ENCODE data around the gene PAMR1.
"Not testable (repeated sequence)": the region's sequence is repeated elsewhere in the genome, so short reads cannot be mapped to it uniquely, and the experiment has no call there.

PAMR1 gene

DNA sequence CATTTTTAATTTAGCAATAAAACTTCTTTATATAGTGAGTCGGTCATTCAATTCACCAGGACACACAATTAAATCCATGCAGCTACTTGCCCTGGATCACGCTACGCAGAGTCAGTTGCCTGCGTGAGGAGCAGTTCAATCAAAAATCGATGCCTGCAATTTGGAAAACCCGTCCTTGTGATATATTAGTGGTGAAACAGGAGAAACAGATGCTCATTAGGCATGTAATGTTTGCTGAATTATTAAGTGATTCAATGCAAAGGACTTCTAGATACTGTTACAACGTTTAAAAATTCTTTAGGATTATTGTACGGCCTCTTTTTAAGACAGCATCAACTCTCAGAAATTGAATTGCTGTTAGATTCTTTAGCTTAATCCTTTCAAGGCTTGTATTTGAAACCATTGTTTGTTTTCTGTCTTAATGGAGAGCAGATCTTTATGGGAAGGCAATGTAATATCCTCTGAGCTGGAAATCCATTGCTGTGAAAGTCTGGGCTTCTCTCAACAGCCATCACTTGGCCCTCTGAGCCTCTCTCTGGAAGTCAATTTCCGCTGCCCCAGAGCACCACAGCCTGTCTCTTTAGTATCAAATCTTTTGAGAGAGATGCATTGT lies 20.1 kb upstream of the PAMR1 start:
- no peak for DNase-seq (ENCODE audit: low read depth)

DNA sequence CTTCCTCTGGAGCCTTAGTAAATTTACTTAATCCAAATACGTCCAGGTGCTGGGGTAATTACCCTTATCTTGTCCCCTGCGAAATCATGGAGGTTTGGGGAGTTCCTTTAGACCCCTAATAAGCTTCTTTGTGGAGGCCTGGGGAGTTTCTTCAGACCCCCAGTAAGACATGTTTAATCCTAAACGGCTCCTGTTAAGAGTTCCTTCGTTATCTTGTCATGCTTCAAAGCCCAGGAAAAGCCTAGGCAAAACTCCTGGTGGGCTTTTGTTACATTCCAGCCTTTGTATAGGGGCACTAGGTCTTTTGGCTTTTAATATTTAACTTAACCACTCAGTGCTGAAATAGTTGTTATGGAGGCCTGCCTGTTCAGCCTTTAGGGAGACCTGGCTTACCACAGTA lies 18.1 kb upstream of the PAMR1 start:
- DNase-seq (ENCODE audit: low read depth) = no peak

DNA sequence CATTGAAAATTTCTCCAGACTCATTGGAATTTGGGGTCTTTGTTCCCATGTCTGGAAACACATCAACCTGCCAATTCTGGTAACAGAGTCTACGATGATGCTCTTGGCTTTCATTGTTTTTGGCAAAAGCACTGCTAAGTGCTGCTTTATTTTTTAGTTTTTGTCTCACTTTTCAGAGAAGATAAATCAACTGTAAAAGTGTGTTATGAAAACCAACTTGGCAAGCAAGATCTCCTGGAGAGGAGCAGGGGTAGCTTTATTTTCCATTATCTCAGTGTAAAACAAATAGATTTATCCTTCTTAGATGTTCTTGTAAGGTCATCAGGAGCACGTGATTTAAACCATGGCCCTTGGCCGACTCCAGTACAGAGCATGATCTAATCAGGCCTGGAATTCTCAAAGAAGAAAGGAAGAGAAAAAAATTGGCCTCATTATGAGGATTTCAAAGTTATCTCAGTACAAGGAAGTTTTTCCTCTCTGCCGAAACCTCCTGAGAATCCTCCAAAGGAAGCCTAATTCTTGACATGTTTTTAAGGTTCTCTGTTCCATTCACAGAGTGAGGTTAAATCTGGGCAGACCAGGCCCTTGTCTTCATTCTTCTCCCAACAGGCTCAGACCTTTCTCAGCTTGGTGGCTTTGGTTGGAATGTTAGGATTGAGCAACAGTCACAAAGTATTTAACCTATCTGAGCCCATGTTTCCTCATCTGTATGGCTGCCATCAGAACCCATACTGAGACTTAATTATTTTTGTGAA lies 16.4 kb upstream of the PAMR1 start:
- DNase-seq (ENCODE audit: low read depth) = no peak

DNA sequence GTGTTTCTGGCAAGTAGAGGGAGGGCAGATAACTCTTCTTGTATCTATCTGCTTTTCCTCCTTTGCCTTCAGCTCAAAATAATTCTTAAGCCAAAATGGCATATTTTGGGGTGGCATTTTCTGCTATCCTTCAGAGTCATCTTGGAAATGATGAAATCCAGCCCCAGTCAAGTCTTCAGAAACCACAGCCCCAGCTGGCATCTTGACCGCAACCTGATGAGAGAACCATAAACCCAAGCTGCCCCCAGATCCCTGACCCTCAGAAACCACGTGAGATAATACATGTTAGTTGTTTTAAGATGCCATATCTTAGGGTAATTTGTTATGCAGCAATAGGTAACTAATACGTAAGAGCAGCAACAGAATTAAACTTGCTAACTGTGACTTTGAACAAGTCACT lies 15.1 kb upstream of the PAMR1 start:
- DNase-seq (ENCODE audit: low read depth) = no peak

DNA sequence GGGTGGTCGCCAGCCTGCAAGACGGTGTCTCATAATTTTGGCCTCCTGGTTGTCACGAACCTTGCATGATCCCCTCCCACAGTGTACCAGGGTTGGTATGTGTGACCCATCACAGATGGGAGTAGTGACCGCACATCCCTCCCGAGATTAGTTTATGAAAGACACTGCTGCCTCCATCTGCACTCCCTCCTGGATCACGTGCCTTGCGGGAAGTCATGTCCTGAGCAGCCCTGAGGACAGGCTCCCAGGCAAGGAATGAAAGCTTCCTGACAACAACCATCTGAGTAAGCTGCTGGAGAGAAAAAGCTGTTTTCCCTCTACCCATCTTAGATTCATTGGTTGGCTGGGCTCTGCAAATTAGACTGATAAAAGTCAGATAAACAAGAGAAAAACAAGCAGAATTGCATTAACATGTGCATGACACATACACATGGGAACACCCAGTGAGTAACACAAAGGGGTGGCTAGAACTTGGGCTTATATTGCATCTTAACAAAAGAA lies 14.4 kb upstream of the PAMR1 start:
- DNase-seq (ENCODE audit: low read depth) = no peak

DNA sequence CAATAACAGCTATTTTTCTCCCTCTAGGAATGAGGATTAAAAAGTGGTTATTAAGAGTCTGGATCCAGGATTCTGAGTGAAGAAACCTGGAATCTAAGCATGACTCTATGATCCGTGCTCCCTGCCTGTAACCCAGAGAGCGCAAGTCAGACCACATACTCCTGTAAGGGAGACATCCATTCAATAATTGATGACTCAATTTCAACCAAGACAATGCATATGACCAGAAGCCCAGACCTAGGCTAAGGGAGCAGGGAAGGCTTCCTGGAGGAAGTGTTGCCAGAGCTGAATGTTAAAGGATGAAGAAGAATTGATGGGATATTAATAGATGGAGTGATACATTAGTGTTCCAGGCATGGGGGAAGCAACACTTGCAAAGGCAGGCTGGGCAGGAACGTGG lies 13.8 kb upstream of the PAMR1 start:
- DNase-seq (ENCODE audit: low read depth) = no peak

DNA sequence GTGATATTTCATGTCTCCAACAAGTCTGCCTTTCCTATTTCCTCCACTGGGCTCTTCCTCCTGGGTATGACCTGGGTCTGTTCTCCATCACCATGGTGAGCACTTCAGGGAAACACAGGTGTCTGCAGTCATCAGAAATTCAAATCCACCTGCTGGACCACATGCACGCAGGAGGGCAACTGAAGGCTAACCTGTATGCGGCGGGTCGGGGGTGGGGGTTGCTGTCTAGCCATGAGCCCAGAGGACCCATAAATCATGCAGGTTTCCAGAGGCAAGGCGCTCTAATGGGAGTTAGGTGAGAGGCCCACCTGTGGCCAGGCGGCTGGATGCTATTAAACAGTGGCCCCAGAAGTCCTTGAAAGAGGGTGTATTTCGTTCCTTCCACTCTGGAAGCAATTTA lies 11.1 kb upstream of the PAMR1 start:
- DNase-seq (ENCODE audit: low read depth) = no peak

DNA sequence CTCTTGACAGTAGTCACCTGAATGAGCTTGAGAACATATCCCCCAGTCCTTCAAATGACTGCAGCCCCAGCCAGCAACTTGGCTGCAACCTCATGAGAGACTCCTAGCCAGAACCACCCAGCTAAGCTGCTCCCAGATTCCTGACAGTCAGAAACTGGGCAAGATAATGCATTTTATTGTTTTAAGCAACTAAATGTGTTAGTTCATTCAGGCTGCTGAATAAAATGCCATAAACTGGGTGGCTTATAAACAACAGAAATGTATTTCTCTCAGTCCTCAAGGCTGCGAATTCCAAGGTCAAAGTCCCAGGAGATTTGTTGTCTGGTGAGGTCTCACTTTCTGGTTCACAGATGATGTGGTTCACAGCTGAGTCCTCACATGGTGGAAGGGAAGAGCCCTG lies 5.8 kb upstream of the PAMR1 start:
- DNase-seq (ENCODE audit: low read depth) = no peak

DNA sequence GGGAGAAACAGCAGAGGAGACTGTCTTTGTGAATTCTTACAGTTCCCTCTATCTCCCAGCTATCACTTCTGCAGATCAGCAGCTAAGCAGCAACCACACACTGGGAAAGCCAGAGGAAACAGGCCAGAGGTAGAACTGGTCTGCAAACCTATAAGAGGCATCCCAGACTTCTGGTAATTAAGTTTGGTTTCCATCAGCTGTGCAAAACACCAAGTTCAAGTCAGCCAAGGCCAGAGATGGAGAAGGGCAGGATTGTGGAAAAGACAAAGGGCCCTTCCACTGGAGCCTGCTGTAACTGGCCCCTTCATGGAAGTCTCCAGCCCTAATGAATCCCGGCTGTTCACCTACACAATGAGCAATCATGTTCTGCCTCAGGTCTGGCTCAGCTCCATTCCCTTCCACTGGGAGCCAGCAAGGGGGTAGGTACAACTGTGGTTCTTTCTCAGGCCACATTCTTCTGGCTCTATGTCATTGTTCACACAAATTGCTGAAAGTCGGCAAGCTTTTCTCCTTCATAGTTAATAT lies 4.6 kb upstream of the PAMR1 start:
- no peak for DNase-seq (ENCODE audit: low read depth)

DNA sequence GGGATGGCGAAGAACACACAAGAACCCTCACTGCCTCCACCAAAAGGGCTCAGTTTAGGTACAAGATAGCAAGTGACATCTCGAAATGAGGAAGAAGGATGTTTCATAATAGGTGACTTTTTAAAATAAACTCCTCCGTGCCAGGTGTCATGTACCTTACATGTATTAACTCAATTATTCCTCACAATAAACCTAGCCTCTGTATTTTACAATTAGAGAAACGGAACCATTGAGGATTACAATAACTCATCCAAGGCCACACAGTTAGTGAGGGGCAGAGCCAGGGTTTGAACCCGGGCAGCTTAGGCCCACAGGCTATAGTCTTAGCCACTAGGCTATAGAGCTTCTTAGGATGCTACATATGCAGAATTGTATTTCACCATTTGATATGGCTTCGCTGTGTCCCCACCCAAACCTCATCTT lies 965 bp upstream of the PAMR1 start:
- DNase-seq (ENCODE audit: low read depth) = no peak

DNA sequence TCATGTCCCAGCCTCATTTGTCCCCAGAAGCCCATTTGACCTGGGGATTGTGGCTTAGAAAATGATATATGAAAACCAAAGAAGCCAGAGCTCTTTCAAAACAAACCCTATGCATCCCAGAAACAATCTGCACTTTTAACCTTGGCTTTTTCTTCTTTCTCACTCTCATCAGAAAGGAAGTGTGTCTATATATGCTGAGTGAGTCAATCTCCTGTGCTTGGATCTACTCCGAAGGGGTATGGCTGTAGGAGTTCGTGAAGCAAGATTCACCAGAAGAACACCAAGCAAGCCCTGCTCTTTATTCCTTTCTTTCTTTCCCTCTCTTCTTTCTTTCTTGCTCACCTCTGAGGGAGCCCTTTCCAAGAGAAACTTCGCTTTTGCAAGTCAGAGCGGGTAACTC lies 636 bp downstream of the PAMR1 start:
- DNase-seq (ENCODE audit: low read depth) = no peak

DNA sequence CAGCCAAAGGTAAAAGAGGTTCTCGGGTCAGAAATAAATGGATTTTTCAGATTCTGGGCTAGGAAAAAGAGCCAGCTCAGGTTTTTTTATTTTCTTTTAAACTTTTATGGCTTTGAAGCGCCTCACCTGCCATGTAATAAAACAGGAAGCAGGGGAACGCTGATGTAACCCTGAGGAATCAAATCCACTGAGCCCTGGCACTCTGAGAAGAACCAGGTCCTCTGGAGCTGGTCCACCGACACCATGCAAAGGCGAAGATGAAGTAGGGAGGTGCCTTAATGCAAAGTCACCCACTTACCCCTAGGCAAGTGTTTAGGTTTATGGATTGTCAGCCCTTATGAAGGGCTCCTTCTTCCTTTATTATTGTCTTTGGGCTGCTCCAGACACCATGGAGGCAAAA lies 1.6 kb downstream of the PAMR1 start:
- DNase-seq (ENCODE audit: low read depth) = no peak

DNA sequence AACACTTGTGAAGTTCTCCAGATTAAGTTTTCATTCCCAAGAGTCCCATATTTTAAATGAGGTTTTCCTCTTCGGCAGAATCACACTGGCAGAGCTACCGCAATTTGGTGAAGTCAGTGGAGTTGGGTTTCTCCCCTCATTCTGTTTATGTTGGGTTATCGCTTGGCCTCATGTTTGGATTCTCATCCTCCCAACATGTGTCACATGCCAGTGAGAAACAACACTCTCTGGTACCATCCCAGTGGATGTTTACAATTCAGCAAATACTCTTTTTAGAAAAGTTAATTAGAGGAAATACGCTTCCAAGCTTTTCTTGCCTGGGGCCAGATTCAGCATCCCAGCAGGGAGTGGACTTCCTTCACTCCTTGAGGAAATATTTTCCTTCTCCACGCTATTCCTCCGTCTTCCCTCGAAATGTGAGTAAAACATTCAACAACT lies 2.1 kb downstream of the PAMR1 start:
- DNase-seq (ENCODE audit: low read depth) = no peak

DNA sequence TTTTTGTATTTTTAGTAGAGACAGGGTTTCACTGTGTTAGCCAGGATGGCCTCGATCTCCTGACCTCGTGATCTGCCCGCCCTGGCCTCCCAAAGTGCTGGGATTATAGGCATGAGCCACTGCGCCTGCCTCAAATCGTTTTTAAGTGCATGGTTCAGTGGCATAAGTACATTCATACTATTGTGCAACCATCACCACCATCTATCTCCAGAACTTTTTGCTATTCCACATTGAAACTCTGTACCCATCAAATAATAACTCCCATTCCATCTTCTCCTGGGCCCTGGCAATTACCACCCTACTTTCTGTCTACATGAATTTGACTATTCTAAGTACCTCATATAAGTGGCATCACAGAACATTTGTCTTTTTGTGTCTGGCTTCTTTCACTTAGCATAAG lies 3.3 kb downstream of the PAMR1 start:
- not testable (repeated sequence) for DNase-seq (ENCODE audit: low read depth)

DNA sequence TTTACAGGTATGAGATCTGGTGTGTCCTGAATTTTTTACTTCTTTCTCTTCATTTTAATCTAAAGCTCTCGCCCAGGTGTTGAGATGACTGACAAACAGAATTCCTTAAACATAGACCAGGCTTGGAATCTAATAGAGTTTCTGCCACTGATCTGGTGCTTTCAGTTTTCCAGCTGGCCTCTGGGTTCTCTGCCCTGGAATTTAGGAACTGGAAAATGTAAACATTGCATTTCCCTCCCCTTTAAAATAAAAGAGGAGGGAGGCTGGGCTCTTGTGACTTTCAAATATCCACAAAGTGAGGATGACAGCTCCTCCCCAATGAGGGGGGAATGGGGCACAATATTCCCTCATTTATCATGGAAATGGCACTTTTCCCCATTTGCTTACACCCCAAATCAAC lies 5.0 kb downstream of the PAMR1 start:
- DNase-seq (ENCODE audit: low read depth) = no peak

DNA sequence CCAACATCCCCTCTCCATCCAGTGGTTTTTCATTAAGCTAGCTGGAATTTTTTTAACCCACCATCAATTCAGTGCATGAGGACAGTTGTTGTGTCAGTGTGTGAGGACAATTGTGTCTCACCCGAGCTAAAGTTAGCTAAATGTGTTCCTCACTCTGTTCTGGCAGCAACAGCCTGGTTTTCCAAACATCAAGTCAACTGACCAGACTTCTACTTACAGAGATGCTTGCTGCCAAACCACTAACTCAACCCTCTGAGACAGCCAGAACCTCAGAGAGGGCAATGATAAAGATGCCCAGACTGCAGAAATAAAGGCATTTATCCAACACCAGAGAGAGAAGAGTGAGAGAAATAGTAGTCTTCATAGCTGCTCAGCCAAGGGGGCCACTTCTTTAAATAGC lies 6.7 kb downstream of the PAMR1 start:
- DNase-seq (ENCODE audit: low read depth) = no peak

DNA sequence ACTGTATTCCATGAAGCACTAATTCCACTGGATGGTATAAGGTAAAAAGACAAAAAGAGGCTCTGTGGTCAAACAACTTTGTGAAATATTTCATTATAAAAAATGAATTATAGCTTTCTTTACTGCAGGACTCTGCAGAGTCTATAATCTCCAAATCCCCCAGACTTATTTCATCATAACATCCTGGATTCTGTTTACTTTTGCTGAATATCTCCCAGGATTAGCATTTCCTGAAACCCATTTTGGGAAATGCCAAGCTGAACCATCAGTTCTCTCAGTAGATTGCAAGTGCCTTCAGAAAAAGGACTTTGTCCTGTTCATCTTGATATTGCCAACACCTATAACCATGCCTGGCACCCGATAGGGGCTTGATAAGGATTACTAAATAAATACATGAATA lies 7.9 kb downstream of the PAMR1 start:
- DNase-seq (ENCODE audit: low read depth) = no peak

DNA sequence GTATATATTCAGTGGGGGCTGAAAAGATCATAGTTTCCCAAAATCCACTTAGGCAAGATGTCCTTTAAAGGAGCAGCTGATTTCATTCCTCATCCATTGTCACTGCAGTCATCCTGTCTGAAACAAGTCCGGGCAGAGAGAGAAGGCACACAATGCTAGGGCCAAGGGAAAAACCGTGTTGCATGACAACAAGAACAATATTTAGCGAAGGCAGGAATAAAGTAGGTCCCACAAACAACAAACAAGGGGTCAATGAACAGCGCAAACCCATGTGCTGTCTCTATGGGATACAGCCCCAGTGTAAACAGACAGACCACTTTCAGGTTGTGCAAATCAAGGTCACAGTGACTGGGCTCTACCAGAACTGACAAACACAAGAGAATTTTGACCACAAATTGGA lies 9.0 kb downstream of the PAMR1 start:
- no peak for DNase-seq (ENCODE audit: low read depth)

DNA sequence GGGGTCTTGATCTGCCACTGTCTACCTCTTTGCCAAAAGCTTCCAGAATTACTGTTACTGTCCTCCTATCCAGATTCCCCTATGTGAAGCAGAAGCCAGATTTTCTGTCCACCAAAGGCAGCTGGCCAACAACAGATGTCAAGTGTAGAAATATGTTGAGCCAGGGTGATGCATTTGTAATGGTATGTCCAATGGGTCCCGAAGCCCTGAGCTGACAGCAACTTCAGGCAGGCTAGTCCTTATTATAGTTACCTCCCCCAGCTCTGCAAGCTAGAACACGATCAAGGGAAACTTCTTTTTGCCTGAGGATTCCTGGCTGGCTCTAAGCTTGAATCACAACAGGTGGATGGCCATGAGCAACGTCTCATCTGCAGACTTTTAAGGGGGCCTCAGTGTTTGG lies 10.2 kb downstream of the PAMR1 start:
- no peak for DNase-seq (ENCODE audit: low read depth)

DNA sequence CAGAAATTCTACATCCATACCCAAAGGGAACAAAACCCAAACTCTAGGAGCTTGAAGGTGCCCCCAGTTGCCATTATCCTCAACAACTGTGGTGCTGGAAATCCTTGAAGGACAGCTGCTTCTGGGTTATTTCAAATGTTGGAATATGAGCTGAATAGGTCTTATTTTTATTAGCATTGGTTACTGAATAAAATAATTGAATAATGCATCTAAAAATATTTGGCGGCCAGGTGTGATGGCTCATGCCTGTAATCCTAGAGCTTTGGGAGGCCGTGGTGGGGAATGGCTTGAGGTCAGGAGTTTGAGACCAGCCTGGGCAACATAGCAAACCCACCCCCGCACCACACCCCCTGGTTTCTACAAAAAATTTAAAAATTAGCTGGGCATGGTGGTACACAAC lies 10.9 kb downstream of the PAMR1 start:
- DNase-seq (ENCODE audit: low read depth) = no peak

DNA sequence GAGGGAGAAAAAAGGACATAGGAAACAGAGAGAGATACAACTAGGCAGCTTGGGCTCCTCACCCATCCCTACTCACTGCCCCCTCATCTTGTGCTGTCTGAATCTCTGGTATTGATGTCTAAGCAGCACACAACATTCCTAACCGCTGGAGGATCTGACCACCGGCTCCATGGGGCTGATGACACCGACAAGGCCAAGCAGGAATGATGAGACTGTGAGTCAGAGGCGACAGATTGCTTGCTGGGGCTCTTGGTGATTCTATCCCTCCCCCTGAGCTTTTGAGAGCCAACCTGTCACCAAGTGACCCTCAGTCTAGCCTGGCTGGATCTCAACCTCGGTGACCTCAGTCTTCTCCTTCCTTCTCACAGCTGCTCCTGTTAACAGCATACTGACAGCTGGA lies 13.8 kb downstream of the PAMR1 start:
- no peak for DNase-seq (ENCODE audit: low read depth)

DNA sequence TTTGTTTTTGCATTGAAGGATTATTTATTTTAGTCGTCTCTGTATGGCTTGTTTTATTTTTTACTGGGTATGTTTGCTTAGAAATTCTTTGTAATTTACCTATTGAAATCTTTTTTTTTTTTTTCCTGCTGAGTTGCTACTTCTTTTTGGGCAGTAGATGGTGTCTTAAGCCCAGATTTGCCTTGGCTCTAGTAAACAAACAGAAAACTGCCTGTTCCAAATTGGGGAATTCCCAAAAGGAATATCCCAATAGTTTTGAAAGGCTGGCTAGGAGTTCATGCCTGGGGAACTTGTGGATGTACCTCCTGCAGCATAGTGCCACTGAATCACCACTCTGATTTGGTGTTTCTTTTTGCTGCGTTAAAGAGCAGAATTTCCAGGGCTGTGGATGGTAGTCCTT lies 17.7 kb downstream of the PAMR1 start:
- DNase-seq (ENCODE audit: low read depth) = no peak

DNA sequence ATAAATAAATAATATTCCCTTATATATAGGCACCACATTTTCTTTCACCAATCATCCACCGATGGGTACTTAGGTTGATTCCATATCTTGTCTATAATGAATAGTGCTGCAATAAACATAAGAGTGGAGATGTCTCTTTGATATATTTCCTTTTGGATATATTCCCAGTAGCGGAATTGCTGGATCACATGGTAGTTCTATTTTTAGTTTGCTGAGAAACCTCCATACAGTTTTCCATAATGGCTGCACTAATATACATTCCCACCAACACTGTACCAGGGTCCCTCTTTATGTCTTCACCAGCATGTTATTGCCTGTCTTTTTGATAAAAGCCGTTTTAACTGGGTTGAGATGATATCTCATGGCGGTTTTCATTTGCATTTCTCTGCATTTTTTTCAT lies 23.6 kb downstream of the PAMR1 start:
- DNase-seq (ENCODE audit: low read depth) = no peak

DNA sequence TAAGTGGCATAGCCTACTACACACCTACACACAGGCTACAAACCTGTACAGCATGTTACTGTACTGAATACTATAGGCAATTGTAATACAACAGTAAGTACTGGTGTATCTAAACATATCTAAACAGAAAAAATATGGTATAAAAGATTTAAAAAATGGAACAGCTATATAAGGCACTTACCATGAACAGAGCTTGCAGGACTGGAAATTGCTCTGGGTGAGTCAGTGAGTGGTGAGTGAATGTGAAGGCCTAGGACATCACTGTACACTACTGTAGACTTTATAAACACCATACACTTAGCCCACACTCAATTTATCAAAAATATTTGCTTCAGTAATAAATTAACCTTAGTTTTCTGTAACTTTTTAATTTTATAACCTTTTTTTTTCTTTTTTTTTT lies 24.7 kb downstream of the PAMR1 start:
- no peak for DNase-seq (ENCODE audit: low read depth)

Measured in activated T-cell treated with anti-CD3 and anti-CD28 coated beads for 24 hours (primary cell).